SW480 (cell line): ENCODE measurements around the gene DUS3L.
"Not testable (repeated sequence)": the region's sequence is repeated elsewhere in the genome, so short reads cannot be mapped to it uniquely, and the experiment has no call there.

Experiments used
- DNase-seq: peaks from one replicate; pipeline ENCODE4 v3.0.0-alpha.2; 2016; ENCODE audit warnings: low spot score

DUS3L gene

GRCh38 chr19:5774921-5775320 lies 16.0 kb downstream of the DUS3L start:
- DNase-seq: no peak

- DNase-seq: no peak
Measured at GRCh38 chr19:5773276-5773675, 17.7 kb downstream of the DUS3L start.

GRCh38 chr19:5772416-5772815 lies 18.5 kb downstream of the DUS3L start:
- DNase-seq: no peak

- no peak for DNase-seq
Measured at GRCh38 chr19:5767949-5768348, 23.0 kb downstream of the DUS3L start.

GRCh38 chr19:5765220-5765619 lies 25.7 kb downstream of the DUS3L start:
- no peak for DNase-seq

GRCh38 chr19:5762608-5763217 lies 28.2 kb downstream of the DUS3L start:
- no peak for DNase-seq

- no peak for DNase-seq
Measured at GRCh38 chr19:5753743-5754142, 37.2 kb downstream of the DUS3L start.

- DNase-seq: no peak
Measured at GRCh38 chr19:5751709-5752108, 39.3 kb downstream of the DUS3L start.

- DNase-seq: no peak
Measured at GRCh38 chr19:5749505-5749904, 41.5 kb downstream of the DUS3L start.

GRCh38 chr19:5748920-5749319 lies 42.0 kb downstream of the DUS3L start:
- DNase-seq: not testable (repeated sequence)

GRCh38 chr19:5744999-5745398 lies 46.0 kb downstream of the DUS3L start:
- not testable (repeated sequence) for DNase-seq

- DNase-seq: no peak
Measured at GRCh38 chr19:5743630-5744029, 47.3 kb downstream of the DUS3L start.

GRCh38 chr19:5742051-5742450 lies 48.9 kb downstream of the DUS3L start:
- DNase-seq: no peak

- DNase-seq: no peak
Measured at GRCh38 chr19:5738423-5738822, 52.5 kb downstream of the DUS3L start.
